GM19452 (cell line): ENCODE results near the gene CRY2.
"Not testable (repeated sequence)": the region's sequence is repeated elsewhere in the genome, so short reads cannot be mapped to it uniquely, and the experiment has no call there.

ENCODE experiments used
- ATAC-seq: cut with Tn5 transposase; IDR thresholded peaks from one replicate; pipeline ENCODE4 v1.9.1; 2021; ENCODE audit not compliant: unreplicated experiment

The CRY2 gene

GRCh38 chr11:45897556-45897955 is 50.3 kb downstream of the CRY2 start:
- no peak for ATAC-seq

GRCh38 chr11:45899086-45899447 is 51.8 kb downstream of the CRY2 start:
- ATAC-seq = no peak

GRCh38 chr11:45899448-45900174 is 52.3 kb downstream of the CRY2 start:
- ATAC-seq = peak; percentile 55

GRCh38 chr11:45900175-45900800 is 53.0 kb downstream of the CRY2 start:
- ATAC-seq = peak; percentile 13

GRCh38 chr11:45900916-45901617 is 53.8 kb downstream of the CRY2 start:
- no peak for ATAC-seq

- no peak for ATAC-seq
Measured at GRCh38 chr11:45901626-45902025, 54.4 kb downstream of the CRY2 start.

- ATAC-seq = no peak
Measured at GRCh38 chr11:45902452-45903380, 55.4 kb downstream of the CRY2 start.

- no peak for ATAC-seq
Measured at GRCh38 chr11:45904309-45904915, 57.1 kb downstream of the CRY2 start.

GRCh38 chr11:45905095-45905494 is 57.8 kb downstream of the CRY2 start:
- ATAC-seq = no peak

GRCh38 chr11:45905576-45905975 is 58.3 kb downstream of the CRY2 start:
- not testable (repeated sequence) for ATAC-seq

- no peak for ATAC-seq
Measured at GRCh38 chr11:45906096-45906682, 58.9 kb downstream of the CRY2 start.

- no peak for ATAC-seq
Measured at GRCh38 chr11:45906965-45907611, 59.8 kb downstream of the CRY2 start, which contains the start of gene FREY1. Gene FREY1 (minus strand): TSS chr11:45907271. CDS start chr11:45907245, 26 bp downstream.

GRCh38 chr11:45907911-45908370 is 60.7 kb downstream of the CRY2 start:
- no peak for ATAC-seq

- no peak for ATAC-seq
Measured at GRCh38 chr11:45909594-45910475, 62.6 kb downstream of the CRY2 start.

- ATAC-seq = no peak
Measured at GRCh38 chr11:45910623-45911022, 63.3 kb downstream of the CRY2 start.

GRCh38 chr11:45913514-45913913 is 66.2 kb downstream of the CRY2 start:
- no peak for ATAC-seq

GRCh38 chr11:45913942-45914635 is 66.8 kb downstream of the CRY2 start:
- ATAC-seq = no peak

- ATAC-seq = no peak
Measured at GRCh38 chr11:45915446-45915845, 68.2 kb downstream of the CRY2 start.
